Fibroblast of lung (primary cell): ENCODE data around the gene TIMM21.

Experiments
- EZH2 ChIP-seq: IDR thresholded peaks from 2 replicates; pipeline ENCODE4 v1.5.1; 2012; ENCODE audit warnings: low read length, control low read depth, mild to moderate bottlenecking; ENCODE audit errors: missing control alignments
- TF ChIP-seq, protein P1 (sequence below), 2 donors: IDR thresholded peaks in 1 of 2; conservative IDR thresholded peaks in 1 of 2; 1 replicate in 1 of 2; 2 replicates in 1 of 2; pipeline ENCODE4 v1.5.1; 2011 to 2012; ENCODE audit warnings: low read length in 2 of 2, control low read depth in 1 of 2, inconsistent platforms in 1 of 2, low read depth in 1 of 2, mild to moderate bottlenecking in 1 of 2

DNA sequence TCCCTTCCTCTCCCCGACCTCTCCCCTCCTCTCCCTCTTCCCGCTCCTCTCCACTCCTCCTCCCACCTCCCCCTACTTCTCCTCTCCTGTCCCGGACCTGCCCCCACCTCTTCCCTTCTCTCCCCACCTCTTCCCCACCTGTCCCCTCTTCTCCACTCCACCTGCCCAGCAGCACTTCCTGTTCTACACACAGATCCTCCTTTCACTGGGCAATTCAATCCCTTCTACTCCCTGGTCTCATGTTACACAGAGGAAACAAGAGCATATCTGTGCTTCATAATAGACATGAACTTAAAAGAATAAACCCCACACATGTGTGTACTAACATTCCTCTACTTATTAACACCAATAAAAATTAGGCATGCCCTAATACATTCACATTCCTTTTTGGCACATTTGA is 34.8 kb downstream of the TIMM21 start:
- TF ChIP-seq, protein P1, sequence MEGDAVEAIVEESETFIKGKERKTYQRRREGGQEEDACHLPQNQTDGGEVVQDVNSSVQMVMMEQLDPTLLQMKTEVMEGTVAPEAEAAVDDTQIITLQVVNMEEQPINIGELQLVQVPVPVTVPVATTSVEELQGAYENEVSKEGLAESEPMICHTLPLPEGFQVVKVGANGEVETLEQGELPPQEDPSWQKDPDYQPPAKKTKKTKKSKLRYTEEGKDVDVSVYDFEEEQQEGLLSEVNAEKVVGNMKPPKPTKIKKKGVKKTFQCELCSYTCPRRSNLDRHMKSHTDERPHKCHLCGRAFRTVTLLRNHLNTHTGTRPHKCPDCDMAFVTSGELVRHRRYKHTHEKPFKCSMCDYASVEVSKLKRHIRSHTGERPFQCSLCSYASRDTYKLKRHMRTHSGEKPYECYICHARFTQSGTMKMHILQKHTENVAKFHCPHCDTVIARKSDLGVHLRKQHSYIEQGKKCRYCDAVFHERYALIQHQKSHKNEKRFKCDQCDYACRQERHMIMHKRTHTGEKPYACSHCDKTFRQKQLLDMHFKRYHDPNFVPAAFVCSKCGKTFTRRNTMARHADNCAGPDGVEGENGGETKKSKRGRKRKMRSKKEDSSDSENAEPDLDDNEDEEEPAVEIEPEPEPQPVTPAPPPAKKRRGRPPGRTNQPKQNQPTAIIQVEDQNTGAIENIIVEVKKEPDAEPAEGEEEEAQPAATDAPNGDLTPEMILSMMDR (conservative IDR thresholded peaks at IDR 0.05 in 1 of 2, IDR thresholded peaks at IDR 0.05 in 1 of 2; ENCODE audit: low read depth in 1 of 2, low read length in 2 of 2) = no peak
- no peak for TF ChIP-seq EZH2
